Panc1 (cell line): ENCODE measurements around the gene SLC6A17. TPM values are rescaled to one million over a fixed set of nuclear protein-coding genes. Genes with fewer than 3 reads are reported as not detected.

Source experiments
- ATAC-seq: fragments of 200-7000 bp; cut with Tn5 transposase; 2 replicates; pipeline ENCODE4 v1.9.1; 2020; ENCODE audit warnings: mild to moderate bottlenecking, moderate library complexity
- BruUV-seq: library from RNA; stranded (reverse); fragments of 400-500 nt; replicated peaks from 2 replicates; lab custom pipeline; 2021; lab: Mats Ljungman, UMichigan
- CTCF ChIA-PET: fragments of 300-600 bp; sonication (Branson Sonifier 250); formaldehyde crosslinking; loops from one replicate; lab custom pipeline; 2022; ENCODE audit warnings: antibody characterized with exemption; lab: Charles Lee
- POLR2A ChIA-PET: fragments of 300-600 bp; sonication (Branson Sonifier 250); formaldehyde crosslinking; loops from one replicate; lab custom pipeline; 2022; ENCODE audit warnings: antibody characterized with exemption; lab: Charles Lee
- DNase-seq: peaks from one replicate; pipeline ENCODE4 v3.0.0-alpha.2; 2010; ENCODE audit warnings: low read depth, low spot score
- H3K27ac ChIP-seq: 2 replicates; pipeline ENCODE4 v1.5.1; 2011; ENCODE audit warnings: mild to moderate bottlenecking, low read length, inconsistent platforms
- H3K27me3 ChIP-seq: fragments of 200-500 bp; sonication (Bioruptor generic); 2 replicates; pipeline ENCODE4 v1.6.0; 2014; ENCODE audit warnings: low read length, inconsistent platforms; ENCODE audit not compliant: control insufficient read depth, insufficient read depth
- H3K36me3 ChIP-seq: fragments of 200-500 bp; sonication (Bioruptor generic); 2 replicates; pipeline ENCODE4 v1.5.1; 2014; ENCODE audit warnings: inconsistent platforms, mild to moderate bottlenecking, low read length, moderate library complexity; ENCODE audit not compliant: control insufficient read depth, insufficient read depth
- H3K4me1 ChIP-seq: 2 replicates; pipeline ENCODE4 v1.5.1; 2011; ENCODE audit warnings: inconsistent platforms, mild to moderate bottlenecking, low read length, moderate library complexity; ENCODE audit not compliant: control insufficient read depth, insufficient read depth
- H3K4me3 ChIP-seq, 2 experiments: 2 replicates each; pipeline ENCODE4 v1.5.1; 2011 to 2012; ENCODE audit warnings: low read depth in 2 of 2, low read length in 2 of 2, mild to moderate bottlenecking in 2 of 2, inconsistent platforms in 1 of 2, moderate library complexity in 1 of 2
- H3K9me3 ChIP-seq: fragments of 200-500 bp; sonication (Bioruptor generic); 2 replicates; pipeline ENCODE4 v1.5.1; 2014; ENCODE audit warnings: low read depth, mild to moderate bottlenecking, inconsistent platforms, low read length, moderate library complexity; ENCODE audit not compliant: control insufficient read depth, insufficient read depth
- CTCF ChIP-seq: fragments of 450-650 bp; IDR thresholded peaks from 2 replicates; pipeline ENCODE4 v1.5.1; 2017; ENCODE audit warnings: mild to moderate bottlenecking
- POLR2AphosphoS5 ChIP-seq: IDR thresholded peaks from 2 replicates; pipeline ENCODE4 v1.6.1; 2012; ENCODE audit warnings: mild to moderate bottlenecking, low read depth, low read length, moderate library complexity
- REST ChIP-seq, 2 experiments: IDR thresholded peaks; 2 replicates each; pipeline ENCODE4 v1.6.1; 2011 to 2012; ENCODE audit warnings: low read depth in 2 of 2, control low read depth in 1 of 2, low read length in 1 of 2, mild to moderate bottlenecking in 1 of 2, moderate library complexity in 1 of 2; ENCODE audit not compliant: insufficient read depth in 1 of 2
- SIN3A ChIP-seq: IDR thresholded peaks from 2 replicates; pipeline ENCODE4 v1.6.1; 2012; ENCODE audit warnings: low read depth, mild to moderate bottlenecking, low read length, moderate library complexity, borderline replicate concordance; ENCODE audit not compliant: insufficient read depth
- TCF7L2 ChIP-seq: IDR thresholded peaks from 2 replicates; pipeline ENCODE4 v1.6.1; 2011; ENCODE audit warnings: mild to moderate bottlenecking, low read depth, low read length, inconsistent platforms
- in situ Hi-C: cut with HindIII; loops from 2 replicates; pipeline ENCODE4 v1.10.0; 2016; ENCODE audit warnings: low sequenced_read_pairs, low pct_unique_long_range_greater_than_20kb
- intact Hi-C: fragments of 100-400 bp; cut with micrococcal nuclease; formaldehyde crosslinking; loops from one replicate; pipeline ENCODE4 v1.10.0; 2022; ENCODE audit not compliant: unreplicated experiment
- total RNA-seq: library from RNA; stranded (reverse); gene quantifications from one replicate; pipeline ENCODE4 v1.2.1, GENCODE V29; 2021; ENCODE audit not compliant: unreplicated experiment

SLC6A17 gene
- total RNA-seq, 1 experiment from 2014 or later: 5.7 TPM

- Histone ChIP-seq H3K27ac (no peak overlapping the region), H3K9me3 (no peaks in the 10 kb centered on the region), H3K4me1 (no peaks in the 10 kb centered on the region), H3K36me3 (no peaks in the 10 kb centered on the region), H3K27me3 (peaks cover 9% of the 10 kb centered on the region), H3K4me3 (no peak overlapping the region)
- BruUV-seq: no TSS peak
- intact Hi-C loops: no loop called here
- ChIA-PET POLR2A (no interaction called here), CTCF (no interaction called here)
- no peak for DNase-seq
- no peak for ATAC-seq
- in situ Hi-C loops: no loop called here
- TF ChIP-seq TCF7L2 (no peak), POLR2AphosphoS5 (no peak), SIN3A (no peak), REST (IDR thresholded peaks at IDR 0.05; ENCODE audit: insufficient read depth in 1 of 2, low read depth in 2 of 2, low read length in 1 of 2) (no peak), CTCF (no peak)
Measured at GRCh38 chr1:110152133-110152785, 2.0 kb downstream of the SLC6A17 start.

- ChIA-PET CTCF (no interaction called here), POLR2A (no interaction called here)
- ATAC-seq: no peak
- intact Hi-C loops: no loop called here
- no TSS peak for BruUV-seq
- H3K36me3 ChIP-seq: no peaks in the 10 kb centered on the region
- DNase-seq: no peak
- no peaks in the 10 kb centered on the region for H3K27me3 ChIP-seq
- H3K4me1 ChIP-seq: no peaks in the 10 kb centered on the region
- TF ChIP-seq POLR2AphosphoS5 (no peak), CTCF (no peak), TCF7L2 (no peak), SIN3A (no peak), REST (IDR thresholded peaks at IDR 0.05; ENCODE audit: insufficient read depth in 1 of 2, low read depth in 2 of 2, low read length in 1 of 2) (no peak)
- H3K4me3 ChIP-seq: no peak overlapping the region
- no peak overlapping the region for H3K27ac ChIP-seq
- no peaks in the 10 kb centered on the region for H3K9me3 ChIP-seq
- in situ Hi-C loops: no loop called here
Measured at GRCh38 chr1:110153407-110153950, 3.2 kb downstream of the SLC6A17 start.
